NCI-H526 treated with DMSO at 0.1 percent for 48 hours (cell line): ENCODE data around the gene CFAP161.

ENCODE experiments used
- DNase-seq: peaks from one replicate; lab custom pipeline; 2025; lab: John Stamatoyannopoulos, UW

Gene CFAP161

GRCh38 chr15:81183439-81183775 is 49.3 kb downstream of the CFAP161 start:
- no peak for DNase-seq

GRCh38 chr15:81184188-81184587 is 50.1 kb downstream of the CFAP161 start:
- DNase-seq, result no peak

GRCh38 chr15:81185631-81186295 is 51.7 kb downstream of the CFAP161 start:
- DNase-seq, result no peak

- no peak for DNase-seq
Observed at GRCh38 chr15:81188354-81188753, 54.3 kb downstream of the CFAP161 start.

- no peak for DNase-seq
Observed at GRCh38 chr15:81189583-81190283, 55.7 kb downstream of the CFAP161 start.

GRCh38 chr15:81190922-81191507 is 56.9 kb downstream of the CFAP161 start:
- no peak for DNase-seq

GRCh38 chr15:81191701-81192100 is 57.6 kb downstream of the CFAP161 start:
- DNase-seq, result no peak

- no peak for DNase-seq
Observed at GRCh38 chr15:81194723-81195122, 60.7 kb downstream of the CFAP161 start.

- peak; percentile 11 for DNase-seq
Observed at GRCh38 chr15:81195339-81195864, 61.3 kb downstream of the CFAP161 start.

- no peak for DNase-seq
Observed at GRCh38 chr15:81196576-81197254, 62.6 kb downstream of the CFAP161 start, which contains the start of gene IL16. Gene IL16, plus strand, starts transcription at chr15:81196879. Its CDS starts 28,521 bp downstream, at chr15:81225400.

GRCh38 chr15:81197255-81197630 is 63.2 kb downstream of the CFAP161 start:
- no peak for DNase-seq

GRCh38 chr15:81197688-81198281 is 63.7 kb downstream of the CFAP161 start:
- DNase-seq, result no peak
